GM23338 (cell line): ENCODE measurements around the gene TBC1D21.

Experiments used
- POLR2AphosphoS5 ChIP-seq: IDR thresholded peaks from 2 replicates; pipeline ENCODE4 v1.6.1; 2016; ENCODE audit warnings: antibody characterized with exemption, low read depth
- TF ChIP-seq, protein P1 (sequence below), 2 experiments: fragments of 200-600 bp in 1 of 2; sonication (generic) in 1 of 2; conservative IDR thresholded peaks; 2 replicates each; pipeline versions ENCODE4 v1.5.1 to v1.6.1; 2016 to 2017; ENCODE audit warnings: antibody characterized with exemption in 2 of 2, low read depth in 2 of 2, mild to moderate bottlenecking in 2 of 2, moderate library complexity in 1 of 2

DNA sequence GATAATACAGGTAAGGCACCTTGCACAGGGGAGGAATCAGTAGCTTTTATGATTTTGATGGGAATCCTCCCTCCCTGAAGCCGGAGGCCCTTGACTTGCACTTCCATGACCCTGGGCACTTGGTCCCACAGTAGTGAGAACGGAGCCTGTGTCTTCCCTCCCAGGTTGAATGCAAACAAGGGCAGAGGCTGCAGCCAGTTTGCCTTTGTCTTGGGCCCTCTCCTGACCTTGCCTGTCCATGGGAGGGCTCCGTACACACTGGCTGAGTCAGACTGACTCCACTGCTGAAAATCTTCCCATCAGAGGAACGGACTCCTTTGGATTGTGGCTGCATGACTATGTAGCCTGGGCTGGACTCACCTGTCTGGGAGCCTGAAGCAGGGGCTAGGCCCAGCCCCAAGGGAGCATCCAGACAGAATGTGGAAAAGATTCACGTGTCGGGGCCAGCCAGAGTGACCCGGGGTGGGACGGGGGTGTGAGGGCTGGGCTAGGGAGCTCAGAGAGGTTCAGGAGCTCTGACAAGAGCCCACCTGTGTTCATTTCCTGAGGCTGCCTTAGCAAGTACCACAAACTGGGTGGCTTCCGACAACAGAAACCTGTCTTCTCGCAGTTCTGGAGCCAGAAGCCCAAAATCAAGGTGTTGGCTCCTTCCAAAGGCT, 9.5 kb downstream of the TBC1D21 start:
- TF ChIP-seq POLR2AphosphoS5 = no peak
- TF ChIP-seq, protein P1, sequence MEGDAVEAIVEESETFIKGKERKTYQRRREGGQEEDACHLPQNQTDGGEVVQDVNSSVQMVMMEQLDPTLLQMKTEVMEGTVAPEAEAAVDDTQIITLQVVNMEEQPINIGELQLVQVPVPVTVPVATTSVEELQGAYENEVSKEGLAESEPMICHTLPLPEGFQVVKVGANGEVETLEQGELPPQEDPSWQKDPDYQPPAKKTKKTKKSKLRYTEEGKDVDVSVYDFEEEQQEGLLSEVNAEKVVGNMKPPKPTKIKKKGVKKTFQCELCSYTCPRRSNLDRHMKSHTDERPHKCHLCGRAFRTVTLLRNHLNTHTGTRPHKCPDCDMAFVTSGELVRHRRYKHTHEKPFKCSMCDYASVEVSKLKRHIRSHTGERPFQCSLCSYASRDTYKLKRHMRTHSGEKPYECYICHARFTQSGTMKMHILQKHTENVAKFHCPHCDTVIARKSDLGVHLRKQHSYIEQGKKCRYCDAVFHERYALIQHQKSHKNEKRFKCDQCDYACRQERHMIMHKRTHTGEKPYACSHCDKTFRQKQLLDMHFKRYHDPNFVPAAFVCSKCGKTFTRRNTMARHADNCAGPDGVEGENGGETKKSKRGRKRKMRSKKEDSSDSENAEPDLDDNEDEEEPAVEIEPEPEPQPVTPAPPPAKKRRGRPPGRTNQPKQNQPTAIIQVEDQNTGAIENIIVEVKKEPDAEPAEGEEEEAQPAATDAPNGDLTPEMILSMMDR (conservative IDR thresholded peaks at IDR 0.05; ENCODE audit: low read depth in 2 of 2) = no peak
